NT2/D1 (cell line): ENCODE data around the gene ELMO1.

Experiments used
- SUZ12 ChIP-seq: IDR thresholded peaks from 2 replicates; pipeline ENCODE4 v1.6.1; 2011; ENCODE audit not compliant: insufficient read length, insufficient read depth; ENCODE audit errors: extremely low read depth
- YY1 ChIP-seq: IDR thresholded peaks from 2 replicates; pipeline ENCODE4 v1.6.1; 2011; ENCODE audit not compliant: insufficient read length, insufficient read depth
- ZNF274 ChIP-seq: IDR thresholded peaks from 2 replicates; pipeline ENCODE4 v1.6.1; 2011; ENCODE audit warnings: mild to moderate bottlenecking, low read depth, low read length

GRCh38 chr7:37215290-37215923 lies 233.3 kb downstream of the ELMO1 start:
- no peak for TF ChIP-seq YY1
- no peak for TF ChIP-seq ZNF274
- TF ChIP-seq SUZ12 = no peak
